ENCODE data around the gene TGM2. TPM values are rescaled to one million over a fixed set of nuclear protein-coding genes. Genes with fewer than 3 reads are reported as not detected.

Gene TGM2
- total and polyA plus RNA-seq, 7 donors, result 6.5 to 104 (median 20.7) TPM

DNA sequence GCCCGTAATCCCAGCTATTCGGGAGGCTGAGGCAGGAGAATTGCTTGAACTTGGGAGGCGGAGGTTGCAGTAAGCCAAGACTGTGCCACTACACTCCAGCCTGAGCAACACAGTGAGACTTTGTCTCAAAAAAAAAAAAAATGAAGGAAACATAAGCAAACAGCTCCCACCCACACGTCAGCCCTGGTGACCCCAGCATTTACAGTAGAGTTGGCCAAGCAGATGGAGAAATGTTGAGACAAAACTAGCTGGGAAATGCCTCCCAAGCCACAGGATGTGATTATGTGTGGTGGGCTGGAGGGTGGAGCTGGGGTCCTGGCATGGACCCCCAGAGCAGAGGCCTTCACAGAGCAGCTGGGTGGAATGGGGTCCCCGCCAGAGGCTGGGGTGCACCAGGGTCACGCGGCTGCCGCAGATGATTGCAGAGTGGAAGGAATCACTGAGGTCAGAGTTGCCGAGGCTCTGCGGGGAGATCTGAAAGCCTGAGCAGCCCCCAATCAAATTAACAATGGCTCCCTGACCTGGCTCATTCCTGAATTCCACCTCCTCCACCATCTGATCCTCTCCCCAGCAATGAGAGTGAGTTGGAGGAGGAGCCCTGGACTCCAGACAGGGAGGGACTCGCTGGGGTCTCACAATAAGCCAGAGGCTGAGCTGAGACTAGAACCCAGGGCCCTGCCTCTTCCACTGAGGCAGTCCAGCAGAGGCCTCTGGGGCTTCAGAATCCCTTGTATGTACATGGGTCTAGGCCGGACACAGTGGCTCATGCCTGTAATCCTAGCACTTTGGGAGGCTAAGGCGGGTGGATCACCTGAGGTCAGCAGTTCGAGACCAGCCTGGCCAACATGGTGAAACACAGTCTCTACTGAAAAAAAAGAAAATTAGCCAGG, 34.7 kb upstream of the TGM2 start:
- Histone ChIP-seq H3K9me3 (no peaks in the 10 kb centered on the region), H3K4me3 (no peak overlapping the region), H3K36me3 (no peaks in the 10 kb centered on the region), H3K27me3 (no peaks in the 10 kb centered on the region), H3K4me1 (no peaks in the 10 kb centered on the region), H3K27ac (no peak overlapping the region)
- intact Hi-C loops (cut with DNase I), result no loop called here
- TF ChIP-seq POLR2AphosphoS5 (IDR thresholded peaks at IDR 0.05), result no peak
- TF ChIP-seq EP300 (IDR thresholded peaks at IDR 0.05), result no peak
- TF ChIP-seq POLR2A (IDR thresholded peaks at IDR 0.05), result no peak
- TF ChIP-seq, protein P1, sequence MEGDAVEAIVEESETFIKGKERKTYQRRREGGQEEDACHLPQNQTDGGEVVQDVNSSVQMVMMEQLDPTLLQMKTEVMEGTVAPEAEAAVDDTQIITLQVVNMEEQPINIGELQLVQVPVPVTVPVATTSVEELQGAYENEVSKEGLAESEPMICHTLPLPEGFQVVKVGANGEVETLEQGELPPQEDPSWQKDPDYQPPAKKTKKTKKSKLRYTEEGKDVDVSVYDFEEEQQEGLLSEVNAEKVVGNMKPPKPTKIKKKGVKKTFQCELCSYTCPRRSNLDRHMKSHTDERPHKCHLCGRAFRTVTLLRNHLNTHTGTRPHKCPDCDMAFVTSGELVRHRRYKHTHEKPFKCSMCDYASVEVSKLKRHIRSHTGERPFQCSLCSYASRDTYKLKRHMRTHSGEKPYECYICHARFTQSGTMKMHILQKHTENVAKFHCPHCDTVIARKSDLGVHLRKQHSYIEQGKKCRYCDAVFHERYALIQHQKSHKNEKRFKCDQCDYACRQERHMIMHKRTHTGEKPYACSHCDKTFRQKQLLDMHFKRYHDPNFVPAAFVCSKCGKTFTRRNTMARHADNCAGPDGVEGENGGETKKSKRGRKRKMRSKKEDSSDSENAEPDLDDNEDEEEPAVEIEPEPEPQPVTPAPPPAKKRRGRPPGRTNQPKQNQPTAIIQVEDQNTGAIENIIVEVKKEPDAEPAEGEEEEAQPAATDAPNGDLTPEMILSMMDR (IDR thresholded peaks at IDR 0.05), result no peak
- peak; percentile 36 for DNase-seq
- WGBS, 2 donors, result 86 to 87% methylated on average over 14 of the region's 14 CpGs

DNA sequence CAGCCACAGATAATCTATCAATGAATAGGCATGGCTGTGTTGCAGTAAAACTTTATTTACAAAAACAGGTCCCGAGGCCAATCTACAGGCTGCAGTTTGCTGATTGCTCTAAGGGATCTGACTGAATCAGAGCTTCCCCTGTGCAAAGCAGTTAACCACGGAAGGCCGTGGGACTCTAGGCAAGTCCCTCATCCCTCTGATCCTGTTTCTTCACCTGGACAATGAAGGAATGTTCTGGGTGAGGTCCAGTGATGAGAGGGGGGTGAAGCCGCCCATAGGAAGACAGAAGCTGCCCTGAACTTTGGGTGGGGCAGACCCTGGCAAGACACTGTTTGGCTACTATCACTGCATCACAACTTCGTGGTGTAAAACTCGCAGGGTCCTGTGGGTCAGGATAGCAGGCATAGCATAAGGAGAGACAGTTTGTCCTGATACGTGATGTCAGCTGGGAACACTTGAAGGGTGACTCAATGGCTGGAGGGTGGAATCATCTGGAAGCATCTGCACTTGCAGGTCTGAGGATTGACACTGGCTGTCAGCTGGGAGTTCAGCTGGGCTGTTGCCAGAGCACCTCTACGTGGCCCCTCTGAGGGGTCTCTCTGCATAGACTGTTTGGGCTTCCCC, 33.3 kb upstream of the TGM2 start:
- peak; percentile 50 for DNase-seq
- no peak for TF ChIP-seq POLR2AphosphoS5 (IDR thresholded peaks at IDR 0.05)
- no peak for TF ChIP-seq EP300 (IDR thresholded peaks at IDR 0.05)
- TF ChIP-seq POLR2A (IDR thresholded peaks at IDR 0.05), result no peak
- TF ChIP-seq, protein P1 (IDR thresholded peaks at IDR 0.05), result no peak
- Histone ChIP-seq H3K36me3 (no peaks in the 10 kb centered on the region), H3K4me3 (no peak overlapping the region), H3K27ac (no peak overlapping the region), H3K9me3 (no peaks in the 10 kb centered on the region), H3K4me1 (no peaks in the 10 kb centered on the region), H3K27me3 (no peaks in the 10 kb centered on the region)
- intact Hi-C loops (cut with DNase I), result no loop called here
- WGBS, 2 donors, result 62 to 77% methylated on average over 8 of the region's 8 CpGs

GRCh38 chr20:38197619-38198018, 32.5 kb upstream of the TGM2 start:
- Histone ChIP-seq H3K4me3 (no peak overlapping the region), H3K27me3 (no peaks in the 10 kb centered on the region), H3K36me3 (no peaks in the 10 kb centered on the region), H3K4me1 (no peaks in the 10 kb centered on the region), H3K27ac (no peak overlapping the region), H3K9me3 (no peaks in the 10 kb centered on the region)
- TF ChIP-seq POLR2A (IDR thresholded peaks at IDR 0.05), result no peak
- TF ChIP-seq, protein P1 (IDR thresholded peaks at IDR 0.05), result no peak
- DNase-seq, result peak; percentile 18
- intact Hi-C loops (cut with DNase I), result no loop called here
- 86% methylated on average over 1 of the region's 1 CpG for WGBS, 2 donors

DNA sequence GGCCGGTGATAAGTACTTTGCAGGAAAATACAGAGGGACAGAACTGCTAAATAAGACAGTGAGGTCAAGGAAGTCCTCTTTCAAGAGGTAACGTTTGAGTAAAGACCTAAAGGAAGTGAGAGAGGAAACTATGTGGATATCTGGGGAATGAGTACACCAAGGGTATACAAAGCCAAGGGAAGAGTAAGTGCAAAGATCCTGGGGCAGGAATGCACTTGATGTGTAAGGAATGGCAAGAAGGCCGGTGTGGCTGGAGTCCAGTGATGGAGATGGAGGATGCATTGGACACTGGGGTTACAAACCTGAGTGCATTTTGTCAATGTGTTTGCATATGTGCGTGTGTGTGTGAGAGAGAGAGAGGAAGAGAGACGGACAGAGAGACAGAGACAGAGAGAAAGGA, 32.1 kb upstream of the TGM2 start:
- TF ChIP-seq, protein P1 (IDR thresholded peaks at IDR 0.05), result no peak
- no peak for TF ChIP-seq POLR2A (IDR thresholded peaks at IDR 0.05)
- TF ChIP-seq EP300 (IDR thresholded peaks at IDR 0.05), result no peak
- no peak for TF ChIP-seq POLR2AphosphoS5 (IDR thresholded peaks at IDR 0.05)
- no peak overlapping the region for H3K4me3 ChIP-seq
- intact Hi-C loops (cut with DNase I), result no loop called here
- DNase-seq, result peak; percentile 7
- no peak overlapping the region for H3K27ac ChIP-seq
- no peaks in the 10 kb centered on the region for H3K9me3 ChIP-seq
- 71 to 72% methylated on average over 5 of the region's 5 CpGs for WGBS, 2 donors
- no peaks in the 10 kb centered on the region for H3K36me3 ChIP-seq
- H3K4me1 ChIP-seq, result peaks cover 0 to 3% (median 0%) of the 10 kb centered on the region in 4 donors
- no peaks in the 10 kb centered on the region for H3K27me3 ChIP-seq
